Heart right ventricle (tissue), 16 donors: ENCODE data around the gene RIMBP2. TPM values are rescaled to one million over a fixed set of nuclear protein-coding genes. Genes with fewer than 3 reads are reported as not detected.

Source experiments
- ATAC-seq, 8 donors: fragments of 200-7000 bp; cut with Tn5 transposase; one replicate each; pipeline ENCODE4 v1.9.1; 2020; ENCODE audit warnings: mild to moderate bottlenecking in 8 of 8, moderate library complexity in 8 of 8, moderate number of reproducible peaks in 1 of 8
- DNase-seq, 2 donors: peaks; one replicate each; pipeline ENCODE4 v3.0.0-alpha.2; 2020
- H3K27ac ChIP-seq, 10 donors: fragments of 200-600 bp; sonication (generic) in 2 of 10; one replicate each; pipeline versions ENCODE4 v1.5.0 to v1.8.0; 2020 to 2022; ENCODE audit warnings: mild to moderate bottlenecking in 3 of 10
- H3K27me3 ChIP-seq, 7 donors: fragments of 200-600 bp; one replicate each; pipeline ENCODE4 v1.8.0; 2021 to 2022; ENCODE audit warnings: mild to moderate bottlenecking in 2 of 7
- H3K36me3 ChIP-seq, 9 donors: fragments of 200-600 bp; sonication (generic) in 1 of 9; one replicate each; pipeline versions ENCODE4 v1.5.0 to v1.8.0; 2020 to 2022; ENCODE audit warnings: mild to moderate bottlenecking in 2 of 9
- H3K4me1 ChIP-seq, 9 donors: fragments of 200-600 bp; sonication (generic) in 1 of 9; one replicate each; pipeline versions ENCODE4 v1.5.0 to v1.8.0; 2020 to 2022; ENCODE audit warnings: mild to moderate bottlenecking in 4 of 9
- H3K4me3 ChIP-seq, 10 donors: fragments of 200-600 bp; sonication (generic) in 2 of 10; one replicate each; pipeline versions ENCODE4 v1.5.0 to v1.8.0; 2020 to 2022; ENCODE audit warnings: mild to moderate bottlenecking in 7 of 10, moderate library complexity in 2 of 10
- H3K9me3 ChIP-seq, 11 donors: fragments of 200-600 bp in 10 of 11; sonication (generic) in 2 of 11; one replicate each; pipeline versions ENCODE4 v1.5.0 to v1.8.0; 2013 to 2022; ENCODE audit warnings: mild to moderate bottlenecking in 2 of 11, control low read depth in 1 of 11, moderate library complexity in 1 of 11
- WGBS, 2 donors: extraction: QIAGEN DNeasy Blood & Tissue Kit; methylation state at CpG; one replicate each; pipeline ENCODE4 v1.1.7; 2013; ENCODE audit warnings: inconsistent platforms in 1 of 2; 5-methylcytosine and 5-hydroxymethylcytosine counted together
- intact Hi-C, 10 donors: fragments of 100-400 bp; cut with DNase I; formaldehyde crosslinking; loops; one replicate each; pipeline versions ENCODE4 v1.11.1 to v1.14.2; 2022
- polyA plus RNA-seq, 2 donors: library from polyadenylated mRNA; stranded (reverse); fragments of 200-250 nt; gene quantifications; one replicate each; pipeline ENCODE4 v1.2.3, GENCODE V29; 2013
- total RNA-seq, 10 donors: library from RNA; stranded (reverse); fragmentation: NEBNext Ultra II Directional in 3 of 10; extraction: Animal tissue kit (Norgen Biotek cat#: 25700) in 3 of 10; gene quantifications; one replicate each; pipeline versions ENCODE4 v1.2.1 to v1.2.4, GENCODE V29; 2021 to 2023
- TF ChIP-seq, protein P1 (sequence below), 9 donors: fragments of 200-600 bp; sonication (generic) in 2 of 9; IDR thresholded peaks; one replicate each; pipeline versions ENCODE4 v1.5.0 to v1.8.0; 2021 to 2022; ENCODE audit warnings: antibody characterized with exemption in 9 of 9, mild to moderate bottlenecking in 5 of 9, moderate library complexity in 1 of 9
- donor health status: Arrhythmogenic right ventricular cardiomyopathy.
- donor health status: ischemic (EF 13 %, LVEDD 7.1; RV severe dilation, severe dysfunction).
- donor health status: healthy with polysubstance abuse.
- donor health status: DM: no; HTN: yes; CAD: no.
- donor health status: DM: no; HTN: no; CAD: no.
- donor health status: ischemic (EF 25% LVEDD 6.9; RV normal size, moderate dysfunction).
- donor health status: ischemic (EF 25% LVEDD 5.7; RV mildly dilated, moderate dysfunction).
- donor health status: healthy.
- donor health status: DM: yes; HTN: yes; CAD: no.
- donor health status: Ischemic cardiomyopathy.
- donor health status: ischemic (EF 35%, LVEDD 5.7; RV mildly dilated, moderate dysfunction).
- donor health status: nonischemic (EF 11% LVEDD 7.7; RV severe dilation, severe dysfunction).
- donor health status: DM: yes; HTN: yes; CAD: no.
- donor health status: PGD.
- donor health status: ischemic (EF 29% LVEDD 5.4; RV normal size, mild dysfunction).
- donor health status: nonischemic (EF 23%, LVEDD 6.1; RV moderate dilation, normal function).

The RIMBP2 gene
- total and polyA plus RNA-seq, 12 donors: 0.01 to 0.17 (median 0.05) TPM; not detected in 9

DNA sequence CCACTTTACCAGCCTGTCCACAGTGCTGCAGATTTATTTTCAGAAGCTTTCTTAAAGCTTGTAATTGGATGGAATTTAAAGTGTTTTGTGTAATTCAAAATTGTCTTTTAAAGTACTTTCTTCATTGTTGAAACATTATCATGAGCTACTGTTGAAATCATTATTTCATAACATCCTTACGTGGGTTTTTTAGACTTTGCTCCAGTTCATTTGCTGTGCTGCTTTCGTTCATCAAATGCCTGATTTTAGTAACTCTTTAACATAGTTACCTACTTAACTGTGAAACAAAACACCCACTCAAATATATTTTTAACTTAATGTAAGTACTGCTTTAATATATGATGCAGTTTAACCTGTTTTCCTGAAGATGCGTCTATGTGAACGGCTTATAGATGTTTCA lies 330.9 kb downstream of the RIMBP2 start:
- Histone ChIP-seq H3K27ac (no peak overlapping the region), H3K4me3 (no peak overlapping the region), H3K36me3 (no peaks in the 10 kb centered on the region), H3K27me3 (peaks cover 0 to 13% (median 3%) of the 10 kb centered on the region in 7 donors), H3K9me3 (peaks cover 0 to 2% (median 0%) of the 10 kb centered on the region in 11 donors), H3K4me1 (no peaks in the 10 kb centered on the region)
- 92 to 95% methylated on average over 4 of the region's 4 CpGs for WGBS, 2 donors
- no peak for DNase-seq
- TF ChIP-seq, protein P1, sequence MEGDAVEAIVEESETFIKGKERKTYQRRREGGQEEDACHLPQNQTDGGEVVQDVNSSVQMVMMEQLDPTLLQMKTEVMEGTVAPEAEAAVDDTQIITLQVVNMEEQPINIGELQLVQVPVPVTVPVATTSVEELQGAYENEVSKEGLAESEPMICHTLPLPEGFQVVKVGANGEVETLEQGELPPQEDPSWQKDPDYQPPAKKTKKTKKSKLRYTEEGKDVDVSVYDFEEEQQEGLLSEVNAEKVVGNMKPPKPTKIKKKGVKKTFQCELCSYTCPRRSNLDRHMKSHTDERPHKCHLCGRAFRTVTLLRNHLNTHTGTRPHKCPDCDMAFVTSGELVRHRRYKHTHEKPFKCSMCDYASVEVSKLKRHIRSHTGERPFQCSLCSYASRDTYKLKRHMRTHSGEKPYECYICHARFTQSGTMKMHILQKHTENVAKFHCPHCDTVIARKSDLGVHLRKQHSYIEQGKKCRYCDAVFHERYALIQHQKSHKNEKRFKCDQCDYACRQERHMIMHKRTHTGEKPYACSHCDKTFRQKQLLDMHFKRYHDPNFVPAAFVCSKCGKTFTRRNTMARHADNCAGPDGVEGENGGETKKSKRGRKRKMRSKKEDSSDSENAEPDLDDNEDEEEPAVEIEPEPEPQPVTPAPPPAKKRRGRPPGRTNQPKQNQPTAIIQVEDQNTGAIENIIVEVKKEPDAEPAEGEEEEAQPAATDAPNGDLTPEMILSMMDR (IDR thresholded peaks at IDR 0.05): no peak
- intact Hi-C loops: no loop called here
- ATAC-seq: no peak

DNA sequence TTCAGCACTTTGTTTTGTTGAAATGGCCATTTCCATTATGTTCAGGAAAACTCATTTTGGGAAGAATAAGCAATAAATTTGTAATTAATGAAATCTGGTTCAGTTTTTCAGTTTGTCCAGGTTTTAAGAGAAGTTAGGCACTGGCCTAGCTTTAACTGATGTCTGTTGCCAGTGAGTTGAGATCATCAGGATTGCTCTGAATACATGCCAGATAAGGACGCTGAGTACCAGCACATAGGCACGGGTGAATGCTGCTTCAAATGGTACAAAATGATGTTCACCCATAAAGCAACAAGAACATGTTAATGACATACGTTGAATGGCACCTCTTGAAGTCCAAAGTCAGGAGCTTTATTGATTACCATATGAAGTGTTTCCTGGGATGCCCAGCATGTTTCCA lies 331.9 kb downstream of the RIMBP2 start:
- Histone ChIP-seq H3K4me1 (no peaks in the 10 kb centered on the region), H3K27me3 (peaks cover 0 to 13% (median 0%) of the 10 kb centered on the region in 7 donors), H3K9me3 (peaks cover 0 to 2% (median 0%) of the 10 kb centered on the region in 11 donors), H3K27ac (no peak overlapping the region), H3K36me3 (no peaks in the 10 kb centered on the region), H3K4me3 (no peak overlapping the region)
- no peak for DNase-seq
- intact Hi-C loops: no loop called here
- TF ChIP-seq, protein P1 (IDR thresholded peaks at IDR 0.05): no peak
- no peak for ATAC-seq
- WGBS, 2 donors: 51 to 55% methylated on average over 3 of the region's 3 CpGs

DNA sequence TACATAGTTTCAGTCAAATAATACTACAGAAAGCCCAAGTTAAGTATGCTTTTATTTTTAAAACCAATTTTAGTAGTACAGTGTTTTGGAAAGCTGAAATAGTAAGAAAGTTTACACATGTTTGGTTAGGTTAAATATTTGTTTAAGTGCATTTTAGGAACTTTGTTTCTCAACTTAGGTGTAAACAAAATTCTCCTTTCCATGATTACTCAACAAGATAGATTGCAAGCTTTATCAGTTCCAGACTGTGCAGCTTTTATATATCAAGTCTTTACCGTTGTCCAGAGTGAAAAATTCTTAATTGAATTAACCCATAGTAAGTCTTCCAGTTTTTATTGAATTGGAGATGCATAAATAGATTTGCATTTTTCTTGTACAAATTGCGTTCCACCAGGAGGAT lies 333.3 kb downstream of the RIMBP2 start:
- intact Hi-C loops: no loop called here
- ATAC-seq: no peak
- Histone ChIP-seq H3K4me1 (no peaks in the 10 kb centered on the region), H3K4me3 (no peak overlapping the region), H3K27ac (no peak overlapping the region), H3K27me3 (peaks cover 0 to 23% (median 0%) of the 10 kb centered on the region in 7 donors), H3K36me3 (no peaks in the 10 kb centered on the region), H3K9me3 (peaks cover 0 to 2% (median 0%) of the 10 kb centered on the region in 11 donors)
- TF ChIP-seq, protein P1 (IDR thresholded peaks at IDR 0.05): no peak
- DNase-seq: no peak
- WGBS, 2 donors: 57 to 72% methylated on average over 2 of the region's 2 CpGs

DNA sequence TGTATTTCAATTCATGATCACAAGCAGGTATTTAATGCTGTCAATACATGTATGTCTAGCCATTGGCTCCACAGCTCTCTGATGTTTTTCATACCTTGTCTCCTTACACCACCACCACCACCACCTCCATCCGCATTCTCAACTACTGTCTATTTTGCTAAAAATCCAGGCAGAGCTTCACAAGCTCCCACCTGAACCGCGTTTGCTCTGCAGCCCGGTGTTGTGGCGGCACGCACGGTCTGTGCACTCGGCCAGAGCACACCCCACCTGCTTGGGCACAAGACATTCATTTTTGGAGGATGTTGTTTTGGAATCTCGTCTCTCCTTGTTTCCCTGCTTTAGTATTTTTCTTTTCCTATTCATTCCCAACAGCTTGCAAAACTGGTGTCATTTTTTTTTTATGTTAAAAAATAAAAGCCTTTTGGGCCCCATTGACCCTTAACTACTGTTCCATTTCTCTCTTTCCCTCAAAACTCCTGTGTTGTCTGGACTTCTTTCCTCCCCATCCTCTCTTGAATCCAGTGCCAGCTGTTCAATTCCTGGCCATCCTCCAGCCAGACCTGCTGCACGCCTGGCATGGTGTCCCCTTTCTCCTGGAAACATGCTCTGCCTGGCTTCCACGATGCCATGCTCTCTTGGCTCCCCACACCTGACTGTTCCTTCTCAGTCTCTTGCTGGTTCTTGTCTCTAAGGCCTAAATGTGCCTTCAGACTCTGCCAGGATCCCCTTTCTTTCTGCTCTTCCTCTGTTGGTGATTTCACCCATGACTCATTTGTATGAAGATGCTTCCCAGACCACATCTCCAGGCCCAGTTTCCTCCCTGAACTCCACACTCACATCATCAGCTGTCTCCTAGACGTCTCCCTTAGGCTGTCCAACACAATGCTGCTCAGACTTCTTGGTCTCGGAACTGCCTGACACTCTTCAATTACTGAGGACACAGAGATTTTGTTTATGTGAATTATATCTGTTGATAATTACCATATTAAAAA lies 340.5 kb downstream of the RIMBP2 start:
- Histone ChIP-seq H3K27ac (no peak overlapping the region), H3K4me3 (no peak overlapping the region), H3K9me3 (no peaks in the 10 kb centered on the region), H3K27me3 (peaks cover 0 to 47% (median 14%) of the 10 kb centered on the region in 7 donors), H3K36me3 (no peaks in the 10 kb centered on the region), H3K4me1 (no peaks in the 10 kb centered on the region)
- DNase-seq (no peak), ATAC-seq (no peak)
- intact Hi-C loops: no loop called here
- 79 to 81% methylated on average over 13 of the region's 13 CpGs for WGBS, 2 donors
- TF ChIP-seq, protein P1 (IDR thresholded peaks at IDR 0.05): no peak
